ENCODE results near the gene PLXNA2.

DNA sequence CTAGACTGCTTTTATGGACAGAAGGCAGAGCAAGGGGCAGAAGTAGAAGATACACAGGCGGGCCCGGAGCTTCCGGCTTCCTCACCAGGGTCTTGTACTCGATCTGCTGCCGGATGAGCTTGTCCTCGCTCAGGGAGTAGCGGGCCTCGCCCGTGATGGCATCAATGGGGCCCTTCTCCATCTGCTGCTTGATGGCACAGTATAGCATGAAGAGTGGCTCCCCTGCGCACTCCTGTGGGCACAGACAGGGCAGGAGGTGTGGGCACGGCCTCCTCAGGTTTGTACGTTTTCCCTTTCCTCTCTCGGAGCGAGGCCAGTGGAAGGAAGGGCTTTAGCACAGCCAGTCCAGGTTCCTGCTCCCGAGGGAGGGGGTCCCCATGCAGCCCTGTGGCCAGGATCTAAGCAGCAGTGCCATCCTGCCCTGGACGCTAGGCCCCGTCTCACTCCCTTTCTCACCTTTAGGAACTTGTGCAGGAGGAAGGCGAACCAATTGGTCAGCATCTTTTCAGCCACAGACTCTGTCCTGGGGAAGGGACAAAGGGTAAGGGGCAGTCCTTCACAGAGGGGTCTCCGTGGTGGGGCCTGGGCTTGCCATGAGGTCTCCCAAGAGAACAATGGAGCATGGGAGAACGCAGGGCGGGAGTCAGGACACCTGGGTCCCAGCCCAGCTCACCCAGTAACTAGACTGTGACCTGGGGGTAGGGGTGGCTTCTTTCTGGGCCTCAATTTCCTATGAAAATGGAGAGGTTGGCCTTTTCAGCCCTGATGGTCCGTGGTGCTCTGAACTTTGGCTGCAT is 204.4 kb downstream of the PLXNA2 start:
- TF ChIP-seq CTCF (conservative IDR thresholded peaks at IDR 0.05) (no peak), EZH2 (IDR thresholded peaks at IDR 0.05; ENCODE audit: low read depth) (no peak)

All from PC-9 (cell line).